PC-9 (cell line): ENCODE measurements around the gene DLGAP1. TPM values are rescaled to one million over a fixed set of nuclear protein-coding genes. Genes with fewer than 3 reads are reported as not detected.

ENCODE experiments used
- BruUV-seq: library from RNA; stranded (reverse); fragments of 400-500 nt; replicated peaks from 2 replicates; lab custom pipeline; 2021; lab: Mats Ljungman, UMichigan
- CTCF ChIA-PET: fragments of 300-600 bp; sonication (Branson Sonifier 250); formaldehyde crosslinking; loops from one replicate; lab custom pipeline; 2022; ENCODE audit warnings: antibody characterized with exemption; lab: Charles Lee
- POLR2A ChIA-PET: fragments of 300-600 bp; sonication (Branson Sonifier 250); formaldehyde crosslinking; loops from one replicate; lab custom pipeline; 2022; ENCODE audit warnings: antibody characterized with exemption; ENCODE audit not compliant: unreplicated experiment; lab: Charles Lee
- DNase-seq, 2 experiments: peaks; one replicate each; pipeline versions ENCODE4 v3.0.0 to v3.0.0-alpha.2; 2015 to 2022; ENCODE audit warnings: mixed read lengths in 1 of 2
- H2AFZ ChIP-seq: fragments of 200-600 bp; sonication (generic); 2 replicates; pipeline ENCODE4 v1.8.1; 2017; ENCODE audit warnings: antibody characterized with exemption
- H3F3A ChIP-seq: fragments of 200-600 bp; sonication (generic); 2 replicates; pipeline ENCODE4 v1.8.1; 2017; ENCODE audit warnings: antibody characterized with exemption, mild to moderate bottlenecking, low read depth; ENCODE audit not compliant: insufficient read depth
- H3K27ac ChIP-seq: fragments of 200-600 bp; sonication (generic); 2 replicates; pipeline ENCODE4 v1.6.1; 2016; ENCODE audit warnings: mixed run types
- H3K27me3 ChIP-seq: fragments of 200-600 bp; sonication (generic); 2 replicates; pipeline ENCODE4 v1.6.1; 2016; ENCODE audit warnings: low read depth, mixed run types; ENCODE audit not compliant: insufficient read depth
- H3K36me3 ChIP-seq: fragments of 200-600 bp; sonication (generic); 2 replicates; pipeline ENCODE4 v1.6.1; 2016; ENCODE audit warnings: low read depth, mixed run types
- H3K4me1 ChIP-seq: fragments of 200-600 bp; sonication (generic); replicated peaks from 2 replicates; pipeline ENCODE4 v1.6.1; 2016; ENCODE audit warnings: mixed run types; ENCODE audit not compliant: insufficient read depth
- H3K4me2 ChIP-seq: fragments of 200-600 bp; sonication (generic); 2 replicates; pipeline ENCODE4 v1.6.1; 2017; ENCODE audit warnings: mixed run types
- H3K4me3 ChIP-seq: fragments of 200-600 bp; sonication (generic); 2 replicates; pipeline ENCODE4 v1.6.1; 2016; ENCODE audit warnings: mixed run types
- H3K79me2 ChIP-seq: fragments of 200-600 bp; sonication (generic); 2 replicates; pipeline ENCODE4 v1.6.1; 2017; ENCODE audit warnings: low read depth, mixed run types
- H3K9me2 ChIP-seq: fragments of 200-600 bp; sonication (generic); 2 replicates; pipeline ENCODE4 v1.8.1; 2017; ENCODE audit warnings: mild to moderate bottlenecking; ENCODE audit not compliant: insufficient read depth
- H3K9me3 ChIP-seq: fragments of 200-600 bp; sonication (generic); 2 replicates; pipeline ENCODE4 v1.8.1; 2016; ENCODE audit warnings: low read depth; ENCODE audit not compliant: insufficient read depth
- H4K20me1 ChIP-seq: fragments of 200-600 bp; sonication (generic); 2 replicates; pipeline ENCODE4 v1.8.1; 2017; ENCODE audit not compliant: insufficient read depth
- EZH2 ChIP-seq: fragments of 200-600 bp; sonication (generic); IDR thresholded peaks from 2 replicates; pipeline ENCODE4 v1.8.0; 2017; ENCODE audit warnings: antibody characterized with exemption, low read depth
- intact Hi-C: fragments of 100-400 bp; cut with micrococcal nuclease; formaldehyde crosslinking; loops from one replicate; pipeline ENCODE4 v1.10.0; 2022; ENCODE audit not compliant: unreplicated experiment
- total RNA-seq: library from RNA; stranded (reverse); gene quantifications from 2 replicates; pipeline ENCODE4 v1.2.3, GENCODE V29; 2021
- TF ChIP-seq, protein P1 (sequence below): fragments of 200-600 bp; sonication (generic); conservative IDR thresholded peaks from 2 replicates; pipeline ENCODE4 v1.6.1; 2017; ENCODE audit warnings: mixed run types, antibody characterized with exemption, mild to moderate bottlenecking, moderate library complexity

Gene DLGAP1
- total RNA-seq, 1 experiment from 2014 or later = not detected

DNA sequence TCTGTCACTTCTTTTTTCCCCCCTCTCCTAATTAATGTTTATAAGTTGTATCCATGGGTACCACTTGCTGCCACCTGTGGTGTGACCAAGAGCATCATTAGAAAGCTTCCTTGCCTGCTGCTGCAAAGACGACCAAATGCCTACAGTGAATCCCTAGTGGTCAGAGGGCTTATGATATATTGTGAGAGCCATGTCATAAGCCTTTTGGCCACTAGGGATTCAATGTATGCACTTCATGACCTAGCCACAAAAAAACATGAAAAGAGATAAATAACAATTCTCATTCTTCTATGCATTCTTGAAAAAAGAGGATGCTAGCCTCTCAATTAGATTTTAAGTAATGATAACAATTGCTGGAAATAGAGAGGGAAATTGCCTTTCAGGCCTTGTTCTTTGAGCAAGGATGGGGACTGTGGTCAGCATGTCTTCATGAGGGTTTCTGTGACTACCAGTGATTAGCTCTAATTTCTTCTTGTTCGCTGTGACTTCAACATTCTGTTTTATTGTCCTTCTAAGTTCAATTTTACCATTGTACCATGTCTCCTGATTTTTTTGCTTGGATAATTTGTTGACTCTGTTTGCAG is 569.8 kb downstream of the DLGAP1 start:
- no peaks in the 10 kb centered on the region for H3K9me3 ChIP-seq
- ChIA-PET POLR2A (no interaction called here), CTCF (no interaction called here)
- H3K79me2 ChIP-seq = no peaks in the 10 kb centered on the region
- intact Hi-C loops = no loop called here
- H3K9me2 ChIP-seq = no peaks in the 10 kb centered on the region
- no peaks in the 10 kb centered on the region for H3K4me1 ChIP-seq
- no peaks in the 10 kb centered on the region for H3K27me3 ChIP-seq
- TF ChIP-seq, protein P1, sequence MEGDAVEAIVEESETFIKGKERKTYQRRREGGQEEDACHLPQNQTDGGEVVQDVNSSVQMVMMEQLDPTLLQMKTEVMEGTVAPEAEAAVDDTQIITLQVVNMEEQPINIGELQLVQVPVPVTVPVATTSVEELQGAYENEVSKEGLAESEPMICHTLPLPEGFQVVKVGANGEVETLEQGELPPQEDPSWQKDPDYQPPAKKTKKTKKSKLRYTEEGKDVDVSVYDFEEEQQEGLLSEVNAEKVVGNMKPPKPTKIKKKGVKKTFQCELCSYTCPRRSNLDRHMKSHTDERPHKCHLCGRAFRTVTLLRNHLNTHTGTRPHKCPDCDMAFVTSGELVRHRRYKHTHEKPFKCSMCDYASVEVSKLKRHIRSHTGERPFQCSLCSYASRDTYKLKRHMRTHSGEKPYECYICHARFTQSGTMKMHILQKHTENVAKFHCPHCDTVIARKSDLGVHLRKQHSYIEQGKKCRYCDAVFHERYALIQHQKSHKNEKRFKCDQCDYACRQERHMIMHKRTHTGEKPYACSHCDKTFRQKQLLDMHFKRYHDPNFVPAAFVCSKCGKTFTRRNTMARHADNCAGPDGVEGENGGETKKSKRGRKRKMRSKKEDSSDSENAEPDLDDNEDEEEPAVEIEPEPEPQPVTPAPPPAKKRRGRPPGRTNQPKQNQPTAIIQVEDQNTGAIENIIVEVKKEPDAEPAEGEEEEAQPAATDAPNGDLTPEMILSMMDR = peak; percentile 59
- no peak for TF ChIP-seq EZH2
- no TSS peak for BruUV-seq
- H4K20me1 ChIP-seq = no peaks in the 10 kb centered on the region
- H2AFZ ChIP-seq = no peak overlapping the region
- H3K36me3 ChIP-seq = no peaks in the 10 kb centered on the region
- no peak overlapping the region for H3K27ac ChIP-seq
- H3K4me3 ChIP-seq = no peak overlapping the region
- no peak for DNase-seq
- H3F3A ChIP-seq = no peaks in the 10 kb centered on the region
- no peak overlapping the region for H3K4me2 ChIP-seq

DNA sequence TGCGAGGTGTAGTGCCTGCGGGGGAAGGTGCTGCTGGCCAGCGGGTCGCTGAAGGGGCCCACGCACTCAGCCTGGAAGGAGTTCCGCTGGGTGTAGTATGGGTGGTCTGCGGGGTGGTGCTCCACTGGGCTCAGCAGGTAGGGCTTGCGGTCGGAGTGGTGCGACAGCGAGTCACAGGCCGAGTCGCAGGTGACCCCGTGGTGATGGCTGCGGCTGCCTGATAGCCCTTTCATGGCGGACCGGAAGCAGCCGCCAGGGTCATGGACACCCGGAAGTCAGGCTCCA is 575.3 kb downstream of the DLGAP1 start:
- Histone ChIP-seq H4K20me1 (no peaks in the 10 kb centered on the region), H3K9me2 (no peaks in the 10 kb centered on the region), H3K9me3 (no peaks in the 10 kb centered on the region), H3K4me3 (no peak overlapping the region), H3F3A (no peaks in the 10 kb centered on the region), H3K4me1 (no peaks in the 10 kb centered on the region), H3K27me3 (no peaks in the 10 kb centered on the region), H3K4me2 (no peak overlapping the region), H2AFZ (no peak overlapping the region), H3K36me3 (no peaks in the 10 kb centered on the region), H3K79me2 (no peaks in the 10 kb centered on the region), H3K27ac (no peak overlapping the region)
- CTCF ChIA-PET = no interaction called here
- no TSS peak for BruUV-seq
- no peak for TF ChIP-seq EZH2
- TF ChIP-seq, protein P1 = no peak
- intact Hi-C loops = loop anchor here (10.0 kb wide), 2 partner anchors 435 to 945 kb away; no protein-coding TSS in a partner anchor
- POLR2A ChIA-PET = no interaction called here
- DNase-seq = no peak

DNA sequence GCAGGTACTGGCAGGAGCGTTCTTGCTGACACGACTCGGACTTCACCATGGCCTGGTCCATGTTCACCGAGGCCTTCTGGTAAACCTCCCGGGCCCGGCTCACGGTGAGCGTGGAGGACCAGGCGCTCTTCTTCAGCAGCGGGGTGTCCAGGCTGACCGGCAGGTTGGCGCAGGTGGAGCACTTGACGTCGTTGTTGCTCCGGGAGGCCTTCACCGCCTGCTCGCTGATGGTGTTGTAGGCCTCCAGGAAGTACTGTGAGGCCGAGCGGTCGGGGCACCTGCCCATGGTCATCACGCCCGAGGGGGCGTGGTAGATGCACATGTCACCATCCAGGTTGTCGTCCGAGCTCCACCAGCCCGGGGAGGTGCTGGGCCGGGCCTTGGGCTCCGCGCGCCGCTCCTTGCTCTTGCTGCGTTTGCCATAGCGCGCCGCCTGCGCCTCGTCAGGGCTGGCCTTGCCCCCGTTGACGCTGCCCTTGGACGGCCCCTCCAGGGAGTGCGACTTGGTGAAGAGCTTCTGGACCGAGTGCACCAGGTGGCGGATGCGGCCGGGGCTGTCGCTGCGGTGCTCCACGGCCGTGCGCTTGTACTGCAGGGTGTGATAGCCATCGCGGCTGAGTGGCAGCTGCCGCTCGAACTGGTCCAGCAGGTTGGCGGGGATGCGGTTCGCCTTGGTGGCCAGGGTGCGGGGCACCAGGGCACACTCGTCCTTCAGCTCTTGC is 575.8 kb downstream of the DLGAP1 start:
- no peaks in the 10 kb centered on the region for H3K27me3 ChIP-seq
- no peaks in the 10 kb centered on the region for H3F3A ChIP-seq
- no TSS peak for BruUV-seq
- H3K9me2 ChIP-seq = no peaks in the 10 kb centered on the region
- no peak overlapping the region for H3K27ac ChIP-seq
- TF ChIP-seq, protein P1 = no peak
- no peak for TF ChIP-seq EZH2
- H3K9me3 ChIP-seq = no peaks in the 10 kb centered on the region
- H2AFZ ChIP-seq = no peak overlapping the region
- H3K4me2 ChIP-seq = no peak overlapping the region
- H3K4me3 ChIP-seq = no peak overlapping the region
- H4K20me1 ChIP-seq = no peaks in the 10 kb centered on the region
- H3K79me2 ChIP-seq = no peaks in the 10 kb centered on the region
- no peaks in the 10 kb centered on the region for H3K36me3 ChIP-seq
- intact Hi-C loops = loop anchor here (10.0 kb wide), 2 partner anchors 434 to 944 kb away; no protein-coding TSS in a partner anchor
- H3K4me1 ChIP-seq = no peaks in the 10 kb centered on the region
- no peak for DNase-seq
- POLR2A ChIA-PET = no interaction called here
- CTCF ChIA-PET = no interaction called here
